ENCODE measurements around the gene SPATA46. TPM values are rescaled to one million over a fixed set of nuclear protein-coding genes. Genes with fewer than 3 reads are reported as not detected.

Gene SPATA46
- total RNA-seq, 1 donor from 2014 or later: not detected

- no peak for DNase-seq (ENCODE audit: low spot score)
- Mint-ChIP-seq H3K27me3 (ENCODE audit: unreplicated experiment) (peaks cover 1% of the 10 kb centered on the region), H3K4me1 (ENCODE audit: unreplicated experiment) (no peaks in the 10 kb centered on the region), H3K9me3 (ENCODE audit: unreplicated experiment) (no peaks in the 10 kb centered on the region), H3K4me3 (ENCODE audit: unreplicated experiment) (no peak overlapping the region), H3K27ac (ENCODE audit: unreplicated experiment) (no peak overlapping the region), H3K36me3 (ENCODE audit: low read depth, unreplicated experiment) (no peaks in the 10 kb centered on the region)
- no peak for TF ChIP-seq CTCF (IDR thresholded peaks at IDR 0.05; ENCODE audit: unreplicated experiment)
Observed at GRCh38 chr1:162417650-162418049, 41.0 kb upstream of the SPATA46 start.

GRCh38 chr1:162416909-162417308 is 40.3 kb upstream of the SPATA46 start:
- no peak for TF ChIP-seq CTCF (IDR thresholded peaks at IDR 0.05; ENCODE audit: unreplicated experiment)
- H3K9me3 Mint-ChIP-seq (ENCODE audit: unreplicated experiment): no peaks in the 10 kb centered on the region
- H3K27ac Mint-ChIP-seq (ENCODE audit: unreplicated experiment): no peak overlapping the region
- no peaks in the 10 kb centered on the region for H3K36me3 Mint-ChIP-seq (ENCODE audit: low read depth, unreplicated experiment)
- no peak overlapping the region for H3K4me3 Mint-ChIP-seq (ENCODE audit: unreplicated experiment)
- no peaks in the 10 kb centered on the region for H3K4me1 Mint-ChIP-seq (ENCODE audit: unreplicated experiment)
- DNase-seq (ENCODE audit: low spot score): no peak
- H3K27me3 Mint-ChIP-seq (ENCODE audit: unreplicated experiment): peaks cover 1% of the 10 kb centered on the region

GRCh38 chr1:162416215-162416614 is 39.6 kb upstream of the SPATA46 start:
- Mint-ChIP-seq H3K4me1 (ENCODE audit: unreplicated experiment) (no peaks in the 10 kb centered on the region), H3K9me3 (ENCODE audit: unreplicated experiment) (no peaks in the 10 kb centered on the region), H3K27ac (ENCODE audit: unreplicated experiment) (no peak overlapping the region), H3K36me3 (ENCODE audit: low read depth, unreplicated experiment) (no peaks in the 10 kb centered on the region), H3K27me3 (ENCODE audit: unreplicated experiment) (peaks cover 1% of the 10 kb centered on the region), H3K4me3 (ENCODE audit: unreplicated experiment) (no peak overlapping the region)
- TF ChIP-seq CTCF (IDR thresholded peaks at IDR 0.05; ENCODE audit: unreplicated experiment): no peak
- DNase-seq (ENCODE audit: low spot score): no peak

GRCh38 chr1:162412002-162412401 is 35.3 kb upstream of the SPATA46 start, which contains the start of gene SH2D1B:
SH2D1B (minus strand) TSS chr1:162412136; CDS start chr1:162412016, 120 bp downstream.
- no peaks in the 10 kb centered on the region for H3K9me3 Mint-ChIP-seq (ENCODE audit: unreplicated experiment)
- no peak within 1 kb of the TSS for H3K27ac Mint-ChIP-seq (ENCODE audit: unreplicated experiment)
- no peak for DNase-seq (ENCODE audit: low spot score)
- no peak for TF ChIP-seq CTCF (IDR thresholded peaks at IDR 0.05; ENCODE audit: unreplicated experiment)
- peaks cover 4% of the 10 kb centered on the region for H3K27me3 Mint-ChIP-seq (ENCODE audit: unreplicated experiment)
- no peaks in the 10 kb centered on the region for H3K36me3 Mint-ChIP-seq (ENCODE audit: low read depth, unreplicated experiment)
- no peak within 1 kb of the TSS for H3K4me3 Mint-ChIP-seq (ENCODE audit: unreplicated experiment)
- H3K4me1 Mint-ChIP-seq (ENCODE audit: unreplicated experiment): no peaks in the 10 kb centered on the region

- no peaks in the 10 kb centered on the region for H3K9me3 Mint-ChIP-seq (ENCODE audit: unreplicated experiment)
- peaks cover 4% of the 10 kb centered on the region for H3K27me3 Mint-ChIP-seq (ENCODE audit: unreplicated experiment)
- H3K4me1 Mint-ChIP-seq (ENCODE audit: unreplicated experiment): no peaks in the 10 kb centered on the region
- no peak overlapping the region for H3K27ac Mint-ChIP-seq (ENCODE audit: unreplicated experiment)
- no peaks in the 10 kb centered on the region for H3K36me3 Mint-ChIP-seq (ENCODE audit: low read depth, unreplicated experiment)
- H3K4me3 Mint-ChIP-seq (ENCODE audit: unreplicated experiment): no peak overlapping the region
- no peak for DNase-seq (ENCODE audit: low spot score)
- TF ChIP-seq CTCF (IDR thresholded peaks at IDR 0.05; ENCODE audit: unreplicated experiment): no peak
Observed at GRCh38 chr1:162407539-162407938, 30.9 kb upstream of the SPATA46 start.
